PC-3 (cell line): ENCODE measurements around the gene DAB1. TPM values are rescaled to one million over a fixed set of nuclear protein-coding genes. Genes with fewer than 3 reads are reported as not detected.

Experiments used
- ATAC-seq: fragments of 200-7000 bp; cut with Tn5 transposase; 2 replicates; pipeline ENCODE4 v1.9.1; 2020; ENCODE audit warnings: mild to moderate bottlenecking, moderate library complexity
- BruUV-seq: library from RNA; stranded (reverse); fragments of 400-500 nt; replicated peaks from 2 replicates; lab custom pipeline; 2021; lab: Mats Ljungman, UMichigan
- CTCF ChIA-PET: fragments of 300-600 bp; sonication (Branson Sonifier 250); formaldehyde crosslinking; loops from one replicate; lab custom pipeline; 2022; ENCODE audit warnings: antibody characterized with exemption; lab: Charles Lee
- POLR2A ChIA-PET: fragments of 300-600 bp; sonication (Branson Sonifier 250); formaldehyde crosslinking; loops from one replicate; lab custom pipeline; 2022; ENCODE audit warnings: antibody characterized with exemption; ENCODE audit not compliant: unreplicated experiment; lab: Charles Lee
- DNase-seq: peaks from one replicate; pipeline ENCODE4 v3.0.0-alpha.2; 2015
- H2AFZ ChIP-seq: fragments of 300-600 bp; sonication (generic); 2 replicates; pipeline ENCODE4 v1.6.0; 2016; ENCODE audit warnings: antibody characterized with exemption, low read length
- H3F3A ChIP-seq: fragments of 300-600 bp; sonication (generic); one replicate; pipeline ENCODE4 v1.6.0; 2017; ENCODE audit warnings: antibody characterized with exemption, low read length, control low read depth, mild to moderate bottlenecking; ENCODE audit not compliant: unreplicated experiment
- H3K27ac ChIP-seq: fragments of 300-600 bp; sonication (generic); 2 replicates; pipeline ENCODE4 v1.5.1; 2016; ENCODE audit warnings: mild to moderate bottlenecking, low read length
- H3K27me3 ChIP-seq: fragments of 300-600 bp; sonication (generic); 2 replicates; pipeline ENCODE4 v1.6.1; 2016; ENCODE audit warnings: low read length, mixed read lengths
- H3K36me3 ChIP-seq: fragments of 300-600 bp; sonication (generic); 2 replicates; pipeline ENCODE4 v1.6.1; 2016; ENCODE audit warnings: low read depth, mixed run types, low read length, mixed read lengths
- H3K4me1 ChIP-seq: fragments of 300-600 bp; sonication (generic); 2 replicates; pipeline ENCODE4 v1.5.1; 2016; ENCODE audit warnings: low read length; ENCODE audit not compliant: insufficient read depth
- H3K4me2 ChIP-seq: fragments of 300-600 bp; sonication (generic); 2 replicates; pipeline ENCODE4 v1.6.0; 2016; ENCODE audit warnings: low read length
- H3K4me3 ChIP-seq: fragments of 300-600 bp; sonication (generic); 2 replicates; pipeline ENCODE4 v1.5.1; 2016; ENCODE audit warnings: mild to moderate bottlenecking, low read length, mixed read lengths
- H3K79me2 ChIP-seq: fragments of 300-600 bp; sonication (generic); 2 replicates; pipeline ENCODE4 v1.6.1; 2017; ENCODE audit warnings: low read length, mixed read lengths
- H3K9ac ChIP-seq: fragments of 300-600 bp; sonication (generic); 2 replicates; pipeline ENCODE4 v1.6.0; 2016; ENCODE audit warnings: mild to moderate bottlenecking, low read length
- H3K9me2 ChIP-seq: fragments of 300-600 bp; sonication (generic); replicated peaks from 2 replicates; pipeline ENCODE4 v1.6.1; 2016; ENCODE audit warnings: mixed run types, low read length, mixed read lengths
- H3K9me3 ChIP-seq: fragments of 300-600 bp; sonication (generic); 2 replicates; pipeline ENCODE4 v1.6.1; 2016; ENCODE audit warnings: low read length, mixed read lengths
- H4K20me1 ChIP-seq: fragments of 300-600 bp; sonication (generic); 2 replicates; pipeline ENCODE4 v1.6.1; 2016; ENCODE audit warnings: low read length, mixed read lengths
- EZH2 ChIP-seq: fragments of 300-600 bp; sonication (generic); IDR thresholded peaks from one replicate; pipeline ENCODE4 v1.6.1; 2017; ENCODE audit warnings: antibody characterized with exemption, mild to moderate bottlenecking, low read length; ENCODE audit not compliant: unreplicated experiment
- EZH2phosphoT487 ChIP-seq: fragments of 300-600 bp; sonication (generic); IDR thresholded peaks from 2 replicates; pipeline ENCODE4 v1.6.1; 2018; ENCODE audit warnings: mild to moderate bottlenecking, antibody characterized with exemption, low read length, borderline replicate concordance
- intact Hi-C: fragments of 100-400 bp; cut with micrococcal nuclease; formaldehyde crosslinking; loops from 2 replicates; pipeline ENCODE4 v1.9.0; 2023
- total RNA-seq: library from RNA; depleted of rRNA; stranded (reverse); fragments of >200 nt; gene quantifications from 2 replicates; pipeline ENCODE4 v1.2.3, GENCODE V29; 2014
- TF ChIP-seq, protein P1 (sequence below): fragments of 300-600 bp; sonication (generic); conservative IDR thresholded peaks from 2 replicates; pipeline ENCODE4 v1.5.1; 2017; ENCODE audit warnings: antibody characterized with exemption, low read depth, mild to moderate bottlenecking, low read length

DAB1 gene
- total RNA-seq, 1 experiment from 2014 or later, result not detected

DNA sequence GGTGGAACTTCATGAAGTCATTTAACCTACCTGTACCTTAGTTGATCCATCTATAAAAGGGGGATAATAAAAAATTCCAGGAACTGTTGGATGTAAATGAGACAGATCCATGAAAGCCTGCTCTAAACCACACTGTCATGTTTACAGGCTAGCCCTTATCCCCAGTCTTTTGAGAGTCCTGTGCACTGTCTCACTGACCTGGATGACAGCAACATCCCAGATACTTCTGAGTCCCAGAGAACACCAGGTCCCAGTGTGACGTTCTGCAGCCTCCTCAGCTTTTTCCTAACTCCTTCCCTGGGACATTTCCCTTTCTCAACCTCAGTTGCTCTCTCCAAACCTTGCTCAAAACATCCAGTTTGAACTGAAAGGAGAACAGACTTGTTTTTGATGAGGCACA, 292.6 kb downstream of the DAB1 start:
- H4K20me1 ChIP-seq, result no peaks in the 10 kb centered on the region
- no peaks in the 10 kb centered on the region for H3K4me1 ChIP-seq
- ATAC-seq (no peak), DNase-seq (no peak)
- no TSS peak for BruUV-seq
- intact Hi-C loops, result no loop called here
- H3K27me3 ChIP-seq, result no peaks in the 10 kb centered on the region
- H2AFZ ChIP-seq, result no peak overlapping the region
- no peak overlapping the region for H3K4me3 ChIP-seq
- TF ChIP-seq, protein P1, sequence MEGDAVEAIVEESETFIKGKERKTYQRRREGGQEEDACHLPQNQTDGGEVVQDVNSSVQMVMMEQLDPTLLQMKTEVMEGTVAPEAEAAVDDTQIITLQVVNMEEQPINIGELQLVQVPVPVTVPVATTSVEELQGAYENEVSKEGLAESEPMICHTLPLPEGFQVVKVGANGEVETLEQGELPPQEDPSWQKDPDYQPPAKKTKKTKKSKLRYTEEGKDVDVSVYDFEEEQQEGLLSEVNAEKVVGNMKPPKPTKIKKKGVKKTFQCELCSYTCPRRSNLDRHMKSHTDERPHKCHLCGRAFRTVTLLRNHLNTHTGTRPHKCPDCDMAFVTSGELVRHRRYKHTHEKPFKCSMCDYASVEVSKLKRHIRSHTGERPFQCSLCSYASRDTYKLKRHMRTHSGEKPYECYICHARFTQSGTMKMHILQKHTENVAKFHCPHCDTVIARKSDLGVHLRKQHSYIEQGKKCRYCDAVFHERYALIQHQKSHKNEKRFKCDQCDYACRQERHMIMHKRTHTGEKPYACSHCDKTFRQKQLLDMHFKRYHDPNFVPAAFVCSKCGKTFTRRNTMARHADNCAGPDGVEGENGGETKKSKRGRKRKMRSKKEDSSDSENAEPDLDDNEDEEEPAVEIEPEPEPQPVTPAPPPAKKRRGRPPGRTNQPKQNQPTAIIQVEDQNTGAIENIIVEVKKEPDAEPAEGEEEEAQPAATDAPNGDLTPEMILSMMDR, result no peak
- TF ChIP-seq EZH2, result no peak
- no peak for TF ChIP-seq EZH2phosphoT487
- no peak overlapping the region for H3K9ac ChIP-seq
- H3F3A ChIP-seq, result no peaks in the 10 kb centered on the region
- H3K36me3 ChIP-seq, result no peaks in the 10 kb centered on the region
- ChIA-PET CTCF (no interaction called here), POLR2A (no interaction called here)
- no peak overlapping the region for H3K4me2 ChIP-seq
- no peaks in the 10 kb centered on the region for H3K9me2 ChIP-seq
- H3K27ac ChIP-seq, result no peak overlapping the region
- no peaks in the 10 kb centered on the region for H3K79me2 ChIP-seq
- H3K9me3 ChIP-seq, result no peaks in the 10 kb centered on the region

DNA sequence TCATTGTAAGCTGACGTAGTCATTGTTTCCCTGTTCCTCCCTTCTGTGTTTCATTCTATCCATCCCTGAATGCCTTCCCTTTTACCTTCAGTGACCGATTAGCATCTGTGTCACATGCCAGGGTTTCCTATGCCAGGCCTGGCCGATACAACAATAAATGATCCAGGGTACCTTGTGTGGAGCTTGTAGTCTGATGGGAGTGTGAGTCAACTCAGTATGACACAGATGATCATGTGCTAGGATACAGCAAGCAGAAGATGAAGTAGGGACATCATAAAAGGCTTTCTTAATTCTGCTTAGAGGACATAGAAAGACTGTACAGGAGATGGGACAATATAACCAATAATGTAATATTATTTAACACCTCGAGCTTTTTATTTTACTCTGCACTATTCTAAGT, 294.0 kb downstream of the DAB1 start:
- POLR2A ChIA-PET, result no interaction called here
- Histone ChIP-seq H3K79me2 (no peaks in the 10 kb centered on the region), H3K27ac (no peak overlapping the region), H2AFZ (no peak overlapping the region), H3K27me3 (no peaks in the 10 kb centered on the region), H3K9me2 (no peaks in the 10 kb centered on the region), H3F3A (no peaks in the 10 kb centered on the region), H4K20me1 (no peaks in the 10 kb centered on the region), H3K9ac (no peak overlapping the region), H3K36me3 (no peaks in the 10 kb centered on the region), H3K4me2 (no peak overlapping the region), H3K4me3 (no peak overlapping the region), H3K9me3 (no peaks in the 10 kb centered on the region), H3K4me1 (no peaks in the 10 kb centered on the region)
- intact Hi-C loops, result no loop called here
- no peak for DNase-seq
- TF ChIP-seq EZH2phosphoT487 (no peak), EZH2 (no peak)
- TF ChIP-seq, protein P1, result no peak
- BruUV-seq, result no TSS peak
- ATAC-seq, result no peak
- CTCF ChIA-PET, result no interaction called here

DNA sequence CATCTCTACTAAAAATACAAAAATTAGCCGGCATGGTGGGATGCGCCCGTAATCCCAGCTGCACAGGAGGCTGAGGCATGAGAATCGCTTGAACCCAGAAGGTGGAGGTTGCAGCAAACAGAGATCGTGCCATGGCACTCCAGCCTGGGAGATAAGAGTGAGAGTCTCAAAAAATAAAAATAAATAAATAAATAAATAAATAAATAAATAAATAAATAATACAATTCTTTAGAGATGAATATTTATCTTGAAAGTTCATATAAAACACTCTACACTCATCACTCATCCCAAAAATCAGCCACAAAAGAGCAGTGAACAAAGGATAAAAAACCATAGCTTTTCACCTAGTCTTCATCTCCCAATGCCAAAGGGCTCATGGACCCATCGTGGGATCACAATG, 295.9 kb downstream of the DAB1 start:
- no peaks in the 10 kb centered on the region for H3K27me3 ChIP-seq
- no peaks in the 10 kb centered on the region for H3K36me3 ChIP-seq
- no peak overlapping the region for H2AFZ ChIP-seq
- no peaks in the 10 kb centered on the region for H3K79me2 ChIP-seq
- H3K4me1 ChIP-seq, result no peaks in the 10 kb centered on the region
- intact Hi-C loops, result no loop called here
- ChIA-PET CTCF (no interaction called here), POLR2A (no interaction called here)
- DNase-seq, result no peak
- TF ChIP-seq EZH2phosphoT487 (no peak), EZH2 (no peak)
- TF ChIP-seq, protein P1, result no peak
- no peaks in the 10 kb centered on the region for H3K9me2 ChIP-seq
- BruUV-seq, result no TSS peak
- H3F3A ChIP-seq, result no peaks in the 10 kb centered on the region
- no peaks in the 10 kb centered on the region for H3K9me3 ChIP-seq
- no peak overlapping the region for H3K27ac ChIP-seq
- no peaks in the 10 kb centered on the region for H4K20me1 ChIP-seq
- no peak for ATAC-seq
- no peak overlapping the region for H3K4me2 ChIP-seq
- H3K9ac ChIP-seq, result no peak overlapping the region
- no peak overlapping the region for H3K4me3 ChIP-seq
